ENCODE data around the gene GALNT12. TPM values are rescaled to one million over a fixed set of nuclear protein-coding genes. Genes with fewer than 3 reads are reported as not detected.

Gene GALNT12
- total and polyA plus RNA-seq, 2 experiments from 2014 or later, result 13.9 to 16.4 TPM

GRCh38 chr9:98839724-98840123 is 32.3 kb downstream of the GALNT12 start:
- H3K79me2 ChIP-seq, result no peaks in the 10 kb centered on the region
- H3K4me3 ChIP-seq, result no peak overlapping the region
- DNase-seq (ENCODE audit: low spot score), result no peak
- no peak for TF ChIP-seq CTCF (IDR thresholded peaks at IDR 0.05; ENCODE audit: poor library complexity)
- no peak for TF ChIP-seq EZH2 (IDR thresholded peaks at IDR 0.05; ENCODE audit: borderline replicate concordance)
- no peak for TF ChIP-seq EZH2phosphoT487 (IDR thresholded peaks at IDR 0.05; ENCODE audit: low read depth, severe bottlenecking, unreplicated experiment)
- H2AFZ ChIP-seq, result no peak overlapping the region
- no peaks in the 10 kb centered on the region for H3K9me3 ChIP-seq (ENCODE audit: low read depth)
- no peaks in the 10 kb centered on the region for H3K27me3 ChIP-seq
- no peak overlapping the region for H3K4me2 ChIP-seq
- H3K4me1 ChIP-seq (ENCODE audit: insufficient read depth), result no peaks in the 10 kb centered on the region
- H3K27ac ChIP-seq, result no peak overlapping the region
- H3K36me3 ChIP-seq (replicated peaks; ENCODE audit: insufficient read depth, low read depth), result no peaks in the 10 kb centered on the region
- H3K9me2 ChIP-seq (replicated peaks; ENCODE audit: insufficient read depth), result no peaks in the 10 kb centered on the region
- WGBS (ENCODE audit: low lambda C conversion rate, missing lambda C conversion rate), result 99% methylated on average over 4 of the region's 4 CpGs
- no peaks in the 10 kb centered on the region for H4K20me1 ChIP-seq (ENCODE audit: insufficient read depth, poor library complexity, severe bottlenecking)

- WGBS (ENCODE audit: low lambda C conversion rate, missing lambda C conversion rate), result 96% methylated on average over 7 of the region's 7 CpGs
- no peaks in the 10 kb centered on the region for H3K36me3 ChIP-seq (replicated peaks; ENCODE audit: insufficient read depth, low read depth)
- no peak for TF ChIP-seq EZH2 (IDR thresholded peaks at IDR 0.05; ENCODE audit: borderline replicate concordance)
- TF ChIP-seq EZH2phosphoT487 (IDR thresholded peaks at IDR 0.05; ENCODE audit: low read depth, severe bottlenecking, unreplicated experiment), result no peak
- no peak for TF ChIP-seq CTCF (IDR thresholded peaks at IDR 0.05; ENCODE audit: poor library complexity)
Observed at GRCh38 chr9:98842510-98842909, 35.0 kb downstream of the GALNT12 start.

GRCh38 chr9:98846081-98846480 is 38.6 kb downstream of the GALNT12 start:
- Histone ChIP-seq H3K4me1 (ENCODE audit: insufficient read depth) (no peaks in the 10 kb centered on the region), H3K27ac (no peak overlapping the region), H2AFZ (no peak overlapping the region), H3K9me2 (replicated peaks; ENCODE audit: insufficient read depth) (no peaks in the 10 kb centered on the region), H3K36me3 (replicated peaks; ENCODE audit: insufficient read depth, low read depth) (no peaks in the 10 kb centered on the region), H3K4me2 (no peak overlapping the region), H3K4me3 (no peak overlapping the region), H3K79me2 (no peaks in the 10 kb centered on the region), H4K20me1 (ENCODE audit: insufficient read depth, poor library complexity, severe bottlenecking) (no peaks in the 10 kb centered on the region), H3K9me3 (ENCODE audit: low read depth) (no peaks in the 10 kb centered on the region), H3K27me3 (no peaks in the 10 kb centered on the region)
- WGBS (ENCODE audit: low lambda C conversion rate, missing lambda C conversion rate), result 92% methylated on average over 5 of the region's 5 CpGs
- TF ChIP-seq CTCF (IDR thresholded peaks at IDR 0.05; ENCODE audit: poor library complexity) (no peak), EZH2phosphoT487 (IDR thresholded peaks at IDR 0.05; ENCODE audit: low read depth, severe bottlenecking, unreplicated experiment) (no peak), EZH2 (IDR thresholded peaks at IDR 0.05; ENCODE audit: borderline replicate concordance) (no peak)
- no peak for DNase-seq (ENCODE audit: low spot score)

More at GRCh38 chr9:98842510-98842909, 35.0 kb downstream of the GALNT12 start:
- no peaks in the 10 kb centered on the region for H4K20me1 ChIP-seq (ENCODE audit: insufficient read depth, poor library complexity, severe bottlenecking)
- no peaks in the 10 kb centered on the region for H3K27me3 ChIP-seq
- H2AFZ ChIP-seq, result no peak overlapping the region
- no peak overlapping the region for H3K27ac ChIP-seq
- no peaks in the 10 kb centered on the region for H3K4me1 ChIP-seq (ENCODE audit: insufficient read depth)
- H3K4me3 ChIP-seq, result no peak overlapping the region
- no peak for DNase-seq (ENCODE audit: low spot score)
- no peaks in the 10 kb centered on the region for H3K9me2 ChIP-seq (replicated peaks; ENCODE audit: insufficient read depth)
- H3K9me3 ChIP-seq (ENCODE audit: low read depth), result no peaks in the 10 kb centered on the region
- H3K79me2 ChIP-seq, result no peaks in the 10 kb centered on the region
- no peak overlapping the region for H3K4me2 ChIP-seq

- Histone ChIP-seq H3K27me3 (no peaks in the 10 kb centered on the region), H3K79me2 (no peaks in the 10 kb centered on the region), H3K9me3 (ENCODE audit: low read depth) (no peaks in the 10 kb centered on the region), H3K4me3 (no peak overlapping the region), H3K4me2 (no peak overlapping the region), H2AFZ (no peak overlapping the region), H3K27ac (no peak overlapping the region), H4K20me1 (ENCODE audit: insufficient read depth, poor library complexity, severe bottlenecking) (no peaks in the 10 kb centered on the region), H3K36me3 (replicated peaks; ENCODE audit: insufficient read depth, low read depth) (no peaks in the 10 kb centered on the region), H3K9me2 (replicated peaks; ENCODE audit: insufficient read depth) (no peaks in the 10 kb centered on the region), H3K4me1 (ENCODE audit: insufficient read depth) (no peaks in the 10 kb centered on the region)
- no peak for TF ChIP-seq CTCF (IDR thresholded peaks at IDR 0.05; ENCODE audit: poor library complexity)
- no peak for TF ChIP-seq EZH2 (IDR thresholded peaks at IDR 0.05; ENCODE audit: borderline replicate concordance)
- no peak for TF ChIP-seq EZH2phosphoT487 (IDR thresholded peaks at IDR 0.05; ENCODE audit: low read depth, severe bottlenecking, unreplicated experiment)
- 86% methylated on average over 2 of the region's 2 CpGs for WGBS (ENCODE audit: low lambda C conversion rate, missing lambda C conversion rate)
- no peak for DNase-seq (ENCODE audit: low spot score)
Observed at GRCh38 chr9:98846879-98847278, 39.4 kb downstream of the GALNT12 start.

All from hepatocyte (in vitro differentiated cells).